OCI-M2 (cell line): Measurements from ENCODE around the gene TTC29.
"Not testable (repeated sequence)": the region's sequence is repeated elsewhere in the genome, so short reads cannot be mapped to it uniquely, and the experiment has no call there.

ENCODE experiments used
- DNase-seq: peaks from one replicate; lab custom pipeline; 2025; ENCODE audit not compliant: unreplicated experiment; lab: John Stamatoyannopoulos, UW

TTC29 gene

DNA sequence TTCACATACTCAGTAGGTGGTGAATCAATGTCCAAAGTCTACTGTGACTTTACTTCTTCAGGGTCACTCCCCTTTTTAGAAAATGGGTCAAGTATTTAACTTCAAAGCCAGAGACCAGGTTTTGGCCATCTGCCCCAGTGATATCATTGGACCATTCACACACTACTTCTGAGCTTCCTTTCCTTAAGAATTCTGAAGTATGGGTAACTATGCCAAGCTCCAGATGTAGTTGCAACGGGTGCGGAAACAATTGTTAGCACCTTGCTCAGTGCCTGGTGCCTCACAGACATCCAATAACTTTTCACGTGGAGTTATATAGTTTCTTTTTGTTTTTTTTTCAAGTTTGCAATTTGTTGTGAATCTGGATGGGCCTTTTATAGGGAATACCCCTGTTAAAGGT lies 62.6 kb downstream of the TTC29 start:
- no peak for DNase-seq

DNA sequence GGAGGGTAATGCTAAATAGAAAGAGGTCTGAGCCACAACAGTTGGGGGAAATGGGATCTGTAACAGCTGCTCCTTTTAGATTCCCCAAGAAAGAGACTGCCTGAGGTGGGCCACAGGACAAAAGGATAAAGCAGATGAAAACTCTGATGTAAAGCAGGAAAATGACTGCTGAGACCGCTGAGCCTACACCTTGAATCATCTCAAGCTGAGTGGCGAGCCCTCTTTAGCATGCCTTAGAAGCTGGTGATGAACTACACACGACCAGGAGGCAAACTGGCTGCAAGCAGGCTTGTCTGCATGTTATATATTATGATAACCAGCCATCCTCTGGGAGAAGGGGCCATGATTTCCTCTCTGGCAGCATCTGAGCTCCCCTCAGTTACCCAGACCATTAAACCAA lies 88.4 kb downstream of the TTC29 start:
- no peak for DNase-seq

DNA sequence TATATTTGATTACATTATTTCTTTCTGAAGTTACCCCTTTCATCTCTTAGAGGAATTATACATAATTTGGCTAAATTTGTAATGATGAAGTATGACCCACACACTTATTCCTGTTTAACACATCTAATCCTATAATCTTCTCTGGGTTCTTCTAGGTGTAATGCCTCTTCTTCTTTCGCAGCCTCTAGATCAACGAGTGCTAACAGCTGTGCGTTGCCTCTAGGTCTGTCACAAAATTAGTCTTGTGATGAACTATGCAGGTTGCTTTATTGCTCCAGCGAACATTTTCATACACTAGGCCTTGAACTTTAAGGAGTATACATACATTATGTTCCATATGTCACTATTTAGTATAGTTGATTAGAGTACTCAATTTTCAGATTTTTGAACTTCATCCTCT lies 89.9 kb downstream of the TTC29 start:
- DNase-seq = no peak

DNA sequence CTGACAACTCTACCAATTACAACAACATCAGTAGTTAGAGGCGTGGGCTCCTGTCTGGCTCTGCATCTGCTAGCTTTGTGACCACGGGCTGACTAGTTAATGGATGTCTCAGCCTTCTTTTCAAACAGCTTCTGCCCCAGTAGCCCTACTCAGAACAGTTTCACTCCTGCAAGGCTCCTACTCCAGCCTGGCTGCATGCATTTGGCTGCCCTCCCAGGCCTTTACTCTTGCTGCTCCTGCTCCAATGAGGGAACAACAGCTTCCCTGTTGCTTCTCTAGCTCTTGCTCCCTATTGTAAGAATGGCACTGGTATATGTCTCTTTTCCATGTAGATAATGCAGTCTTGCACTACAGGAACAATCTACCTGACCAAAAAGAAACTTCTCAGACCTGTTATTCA lies 93.3 kb downstream of the TTC29 start:
- no peak for DNase-seq

DNA sequence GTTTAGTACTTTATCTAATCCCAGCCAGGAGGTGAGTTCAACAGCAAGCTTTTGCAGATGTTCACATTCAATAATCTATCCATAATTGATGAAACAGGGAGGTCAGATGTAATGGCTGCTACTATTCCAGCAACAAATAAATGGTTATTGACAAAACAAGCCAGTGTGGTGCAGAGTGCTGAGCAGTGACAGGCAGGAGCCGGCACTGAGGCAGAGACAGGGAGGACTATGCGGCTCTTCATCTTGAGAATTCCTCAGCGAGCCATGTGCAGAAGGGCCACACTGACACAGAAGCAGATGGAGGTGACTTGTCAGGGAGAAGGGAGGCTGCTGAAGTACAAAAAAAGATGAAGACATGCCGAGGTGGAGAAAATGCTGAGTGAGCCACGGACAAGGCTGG lies 98.3 kb downstream of the TTC29 start:
- DNase-seq = no peak

DNA sequence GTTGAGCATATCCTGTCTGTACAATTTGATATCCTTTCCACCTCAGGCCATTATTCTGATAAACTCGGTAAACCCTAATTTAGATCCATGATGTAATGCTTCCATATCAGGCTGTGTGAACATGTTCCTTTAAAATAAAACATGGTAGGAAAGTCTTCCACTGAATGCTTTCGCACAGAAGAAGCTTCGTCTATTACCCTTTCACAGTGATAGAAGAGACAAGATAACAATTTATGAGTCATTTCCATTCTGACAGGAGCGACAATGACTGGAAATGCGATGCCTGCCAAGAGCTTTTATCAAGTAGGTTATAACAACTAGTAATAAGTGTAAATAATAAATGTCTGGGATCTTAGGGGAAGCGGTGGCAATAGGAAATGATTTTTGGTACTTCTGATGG lies 98.8 kb downstream of the TTC29 start:
- no peak for DNase-seq

DNA sequence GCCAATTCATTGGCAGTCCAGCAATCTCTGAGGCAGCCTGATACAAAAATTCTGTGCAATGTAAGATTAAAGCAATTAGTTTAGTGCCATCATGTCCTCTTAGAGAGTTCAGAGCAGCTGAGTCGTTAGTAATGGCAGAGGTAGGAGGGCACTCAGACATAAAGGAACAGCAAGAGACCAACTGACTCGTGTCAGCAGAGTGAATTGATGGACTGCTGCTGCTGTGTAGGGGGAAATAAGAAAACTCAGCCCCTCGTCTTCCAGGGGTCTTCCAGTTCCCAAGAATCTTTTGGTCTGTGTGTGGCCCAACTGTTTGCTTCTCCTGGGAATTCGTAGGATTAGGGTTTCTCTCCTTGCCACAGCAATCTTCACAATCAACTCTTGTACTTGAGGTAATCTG lies 100.9 kb downstream of the TTC29 start:
- DNase-seq = no peak

DNA sequence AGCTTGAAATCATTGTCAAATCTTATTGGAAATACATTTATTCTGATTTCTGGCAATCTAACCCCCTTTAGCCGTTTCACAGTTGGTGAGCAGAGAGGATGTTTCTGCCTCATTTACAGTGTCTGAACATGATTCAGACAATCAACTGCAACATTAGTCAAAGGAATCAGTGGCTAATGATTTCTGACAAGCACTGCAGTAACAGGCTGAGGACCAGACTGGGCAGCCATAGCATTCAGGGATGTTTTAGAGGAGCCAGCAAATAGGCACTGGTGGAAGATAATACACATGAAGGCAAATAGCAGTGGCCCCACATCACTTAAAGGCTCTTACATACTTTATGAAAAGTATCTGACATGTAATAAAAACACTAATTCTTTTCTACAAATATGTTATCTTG lies 102.8 kb downstream of the TTC29 start:
- no peak for DNase-seq

DNA sequence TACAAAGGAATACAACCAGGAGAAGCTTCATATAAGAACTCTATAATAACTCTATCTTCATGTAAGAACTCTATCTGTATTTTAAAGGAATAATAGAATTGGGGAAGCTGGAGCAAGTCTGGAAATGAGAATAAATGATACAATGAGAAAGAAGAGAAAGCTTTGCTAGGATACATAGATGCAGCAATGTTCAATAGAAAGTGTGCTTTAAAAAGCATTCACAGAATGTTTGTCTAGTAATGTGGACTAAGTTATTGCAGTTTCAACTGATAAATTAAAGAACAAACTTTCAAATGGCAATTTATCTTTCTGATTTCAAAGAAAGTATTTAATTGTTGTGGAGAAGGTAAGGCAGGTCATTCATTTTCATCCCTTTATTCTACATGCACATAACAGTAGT lies 104.9 kb downstream of the TTC29 start:
- no peak for DNase-seq

DNA sequence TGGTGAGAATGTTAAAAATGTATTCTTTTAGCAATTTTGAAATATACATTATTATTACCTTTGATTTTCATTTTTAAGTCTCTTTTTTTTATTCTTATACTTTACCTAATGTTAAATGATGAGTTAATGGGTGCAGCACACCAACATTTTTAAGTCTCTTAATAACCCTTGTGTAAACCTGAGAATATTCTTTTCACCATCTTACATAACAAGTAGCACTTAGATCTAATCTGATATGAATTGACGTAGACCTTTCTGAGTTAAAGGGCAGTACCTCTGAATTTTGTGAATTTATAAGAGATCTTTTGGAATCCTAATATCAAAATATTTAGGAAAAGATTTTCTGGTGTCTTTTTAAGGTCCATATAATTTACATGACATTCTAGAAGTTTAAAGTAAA lies 110.6 kb downstream of the TTC29 start:
- DNase-seq = no peak

DNA sequence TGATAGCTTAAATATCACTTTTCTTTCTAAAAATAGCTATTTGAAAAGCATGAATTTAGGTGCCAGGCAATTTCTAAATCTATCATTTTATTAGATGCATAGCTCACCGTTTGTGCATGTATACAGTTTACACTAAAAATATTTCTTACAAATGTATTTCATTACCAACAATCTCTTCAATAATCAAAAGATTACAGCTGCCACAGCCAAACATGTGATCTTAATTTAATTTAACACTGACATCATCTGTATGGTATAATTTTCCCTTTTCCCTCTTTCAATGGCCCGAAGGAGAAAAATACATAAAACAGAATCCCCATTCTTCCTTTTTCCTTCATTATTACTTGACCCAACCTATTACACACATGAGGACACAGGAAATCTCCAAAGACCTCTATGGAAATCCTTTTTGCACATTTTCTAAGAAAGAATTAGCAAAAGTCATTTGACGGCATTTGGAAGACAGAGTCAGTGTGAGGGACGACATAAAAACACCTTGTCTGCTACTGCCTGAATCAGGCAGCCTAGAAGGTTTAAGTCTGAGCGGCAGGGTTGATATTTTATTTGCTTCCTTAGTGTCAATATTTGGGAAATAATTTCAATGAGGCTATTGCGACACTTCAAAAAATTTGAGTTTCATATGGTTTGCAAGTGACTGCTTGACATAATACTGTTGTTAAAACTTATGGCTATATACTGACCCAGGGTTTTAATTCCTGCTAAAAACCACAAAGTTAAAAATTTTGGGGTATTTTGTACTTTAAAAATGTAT lies 111.2 kb downstream of the TTC29 start:
- no peak for DNase-seq

DNA sequence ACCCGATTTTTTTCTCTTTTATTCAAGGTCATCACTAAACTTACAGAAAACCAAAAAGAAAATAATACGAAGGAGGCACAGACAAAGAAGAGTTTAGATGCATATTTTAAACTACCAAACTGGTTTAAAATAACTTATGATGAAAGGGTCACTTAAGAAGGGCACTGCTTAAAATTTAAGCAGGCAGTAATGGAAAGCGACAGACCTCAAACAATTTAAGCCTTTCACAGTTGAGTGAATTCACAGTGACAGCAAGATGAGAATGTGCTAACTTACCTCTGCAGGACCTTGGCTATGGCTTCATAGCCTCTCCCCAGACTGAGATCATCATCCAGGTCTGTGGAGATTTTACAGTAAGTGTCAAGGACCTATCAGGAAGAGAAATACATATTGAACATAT lies 112.1 kb downstream of the TTC29 start:
- no peak for DNase-seq

DNA sequence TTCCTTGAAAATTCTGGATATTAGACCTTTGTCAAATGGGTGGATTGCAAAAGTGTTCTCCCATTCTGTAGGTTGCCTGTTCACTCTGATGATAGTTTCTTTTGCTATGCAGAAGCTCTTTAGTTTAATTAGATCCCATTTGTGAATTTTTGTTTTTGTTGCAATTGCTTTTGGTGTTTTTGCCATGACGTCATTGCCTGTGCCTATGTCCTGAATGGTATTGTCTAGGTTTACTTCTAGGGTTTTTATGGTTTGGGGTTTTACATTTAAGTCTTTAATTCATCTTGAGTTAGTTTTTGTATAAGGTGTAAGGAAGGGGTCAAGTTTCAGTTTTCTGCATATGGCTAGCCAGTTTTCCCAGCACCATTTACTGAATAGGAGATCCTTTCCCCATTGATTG lies 122.7 kb downstream of the TTC29 start:
- DNase-seq = not testable (repeated sequence)

DNA sequence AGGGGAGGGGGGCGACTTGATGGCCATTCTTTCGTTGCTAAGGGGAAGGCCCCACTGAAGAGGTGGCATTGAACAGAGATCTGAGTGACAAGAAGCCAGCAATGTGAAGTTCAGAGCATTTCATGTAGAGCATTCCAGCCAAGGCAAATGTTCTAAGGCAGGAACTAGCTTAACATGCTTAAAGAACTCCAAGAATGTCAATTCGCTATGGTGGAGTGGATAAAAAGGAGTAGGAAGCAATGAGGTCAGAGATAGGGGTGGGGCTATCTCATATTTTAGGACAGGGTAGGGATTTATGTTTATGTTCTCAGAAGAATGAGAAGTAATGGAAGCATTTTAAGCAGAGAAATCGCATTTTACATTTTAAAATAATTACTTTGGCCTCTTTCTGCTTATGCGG lies 130.9 kb downstream of the TTC29 start:
- DNase-seq = no peak

DNA sequence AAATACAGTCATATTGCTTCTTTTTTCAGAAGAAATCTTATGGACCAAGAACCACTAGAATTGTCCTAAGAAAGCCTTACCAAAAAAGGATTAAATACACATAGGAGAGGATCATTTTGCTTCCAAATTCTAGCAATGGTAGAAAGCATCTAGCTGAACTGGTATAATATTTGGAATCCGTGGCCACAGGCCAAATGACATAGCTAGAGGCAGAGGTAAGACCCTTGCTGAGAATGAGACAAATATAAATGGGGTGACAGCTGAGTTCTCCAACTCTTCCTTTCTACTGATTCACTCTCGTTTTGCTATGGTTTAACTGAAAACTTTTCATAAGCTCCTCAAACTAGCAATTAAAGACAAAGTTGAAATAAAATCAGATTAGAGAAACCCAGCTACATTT lies 150.0 kb downstream of the TTC29 start:
- DNase-seq = no peak

DNA sequence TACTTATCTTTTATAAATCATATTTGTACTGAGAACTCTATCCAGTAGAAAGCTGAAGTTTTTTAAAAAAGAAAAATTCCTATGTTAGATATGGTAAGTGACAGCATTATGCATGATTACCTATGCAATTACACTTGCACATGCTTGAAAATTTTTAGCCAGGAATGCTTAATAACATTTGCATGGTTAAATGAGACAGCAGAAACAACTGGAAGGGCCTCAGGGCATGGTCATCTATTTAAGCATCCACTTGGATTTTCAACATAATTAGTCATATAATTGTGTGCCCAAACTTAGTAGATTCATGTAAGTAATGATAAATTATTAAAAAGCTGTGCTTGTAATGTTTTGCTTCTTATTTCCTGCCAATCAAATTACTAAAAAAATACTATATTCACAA lies 151.9 kb downstream of the TTC29 start:
- no peak for DNase-seq

DNA sequence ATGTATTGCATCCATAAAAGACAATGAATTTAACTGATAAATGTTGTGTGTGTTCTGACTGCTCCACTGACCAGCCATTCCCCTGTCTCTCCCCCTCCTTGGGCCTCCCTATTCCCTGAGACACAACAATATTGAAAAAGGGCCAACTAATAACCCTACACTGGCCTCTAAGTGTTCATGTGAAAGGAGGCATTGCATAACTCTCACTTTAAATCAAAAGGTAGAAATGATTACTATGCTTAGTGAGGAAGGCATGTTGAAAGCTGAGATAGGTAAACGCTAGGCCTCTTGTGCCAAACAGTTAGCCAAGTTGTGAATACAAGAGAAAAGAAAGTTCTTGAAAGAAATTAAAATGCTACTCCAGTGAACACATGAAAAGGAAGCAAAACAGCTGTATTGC lies 154.2 kb downstream of the TTC29 start:
- DNase-seq = no peak

DNA sequence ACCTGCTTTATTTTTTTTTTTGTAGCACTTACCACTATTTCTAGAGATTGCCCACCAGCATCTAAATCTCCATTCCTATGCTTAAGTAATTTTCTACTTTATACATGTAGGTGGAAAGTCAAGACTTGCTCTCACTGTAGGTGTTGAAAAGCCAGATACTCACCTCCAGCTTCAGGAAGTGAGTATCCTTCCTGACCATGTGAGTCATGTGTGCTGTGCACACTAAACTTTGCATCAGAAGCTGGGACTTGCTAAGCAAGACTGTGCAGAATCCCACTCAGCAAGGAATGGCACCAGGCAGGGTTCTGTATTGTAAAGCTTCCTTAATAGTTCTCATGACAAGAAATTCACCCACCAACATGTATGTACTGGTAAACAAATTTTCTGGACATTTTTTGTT lies 155.1 kb downstream of the TTC29 start:
- DNase-seq = no peak

DNA sequence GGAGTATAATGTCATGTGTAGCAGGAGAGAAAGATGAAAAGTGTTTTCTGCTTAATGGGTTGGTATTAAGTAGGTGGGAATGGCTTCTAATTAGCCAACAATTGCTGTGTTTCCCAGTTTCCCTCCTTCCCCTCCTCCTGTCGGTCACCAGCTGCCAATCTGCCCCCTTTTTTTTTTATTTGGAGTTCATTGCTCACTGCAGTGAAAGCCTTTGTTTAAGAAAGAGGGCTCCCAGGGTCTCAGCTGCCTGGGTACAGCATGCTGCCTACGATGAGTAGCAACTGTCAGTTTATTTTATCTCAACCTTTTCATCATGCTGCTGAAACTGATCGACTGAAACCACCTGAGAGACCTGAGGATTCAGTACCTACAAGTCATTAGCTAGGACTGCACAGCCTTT lies 157.9 kb downstream of the TTC29 start:
- DNase-seq = no peak

DNA sequence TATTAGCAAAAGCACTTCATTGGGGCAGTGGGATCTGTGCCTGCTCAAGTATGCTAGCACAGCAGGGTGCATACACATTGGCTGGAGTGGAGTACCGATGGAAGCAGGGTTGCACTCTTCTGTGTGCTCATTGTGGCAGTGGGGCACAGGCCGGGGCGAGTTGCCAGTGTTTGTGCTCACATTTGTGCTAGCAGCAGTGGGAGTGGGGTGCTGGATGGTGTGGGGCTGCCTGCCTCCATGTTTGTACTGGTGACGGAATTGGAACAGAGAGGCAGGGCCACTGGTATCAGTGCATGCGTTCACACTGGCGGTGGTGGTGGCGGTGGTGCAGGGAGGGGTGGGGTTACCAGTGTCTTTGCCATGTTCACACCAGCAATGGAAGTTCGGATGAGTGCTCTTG lies 169.0 kb downstream of the TTC29 start:
- DNase-seq = no peak

DNA sequence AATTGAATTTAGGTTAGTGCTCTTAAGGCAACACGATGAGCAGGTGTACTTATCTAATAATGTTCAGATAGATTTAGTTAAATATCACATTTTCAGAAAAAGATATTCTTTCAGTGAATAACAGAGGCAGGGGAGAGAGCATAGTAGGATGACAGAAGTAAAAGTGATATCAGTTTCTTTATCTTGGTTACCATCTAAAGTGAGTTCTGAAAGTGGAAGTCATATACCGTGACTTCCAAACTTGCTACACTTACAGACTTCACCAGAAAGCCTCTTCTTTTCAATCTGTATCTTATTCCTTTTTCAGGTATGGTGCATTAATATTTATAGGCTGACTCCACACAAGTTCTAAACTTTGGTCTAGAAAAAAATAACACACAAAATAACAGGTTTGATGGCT lies 182.1 kb downstream of the TTC29 start:
- DNase-seq = no peak

DNA sequence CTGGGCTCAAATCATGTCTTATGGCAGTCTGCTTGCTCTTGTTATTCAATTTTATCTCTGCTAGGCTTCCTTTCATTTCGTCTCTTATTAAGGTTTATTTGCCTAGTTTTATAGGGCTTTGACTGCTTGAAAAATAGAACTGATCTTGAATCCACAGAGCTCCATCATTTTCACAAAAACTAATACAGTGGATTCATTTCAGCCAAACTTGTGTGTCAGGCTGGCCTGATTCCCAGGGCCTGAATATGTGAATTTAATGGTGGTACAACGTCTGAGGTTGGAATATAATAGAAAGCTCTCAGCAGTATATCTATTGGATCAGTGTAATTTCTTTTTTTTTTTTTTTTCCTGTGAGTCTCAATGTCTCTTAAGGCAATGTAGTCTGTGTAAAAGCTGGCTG lies 183.6 kb downstream of the TTC29 start:
- no peak for DNase-seq

DNA sequence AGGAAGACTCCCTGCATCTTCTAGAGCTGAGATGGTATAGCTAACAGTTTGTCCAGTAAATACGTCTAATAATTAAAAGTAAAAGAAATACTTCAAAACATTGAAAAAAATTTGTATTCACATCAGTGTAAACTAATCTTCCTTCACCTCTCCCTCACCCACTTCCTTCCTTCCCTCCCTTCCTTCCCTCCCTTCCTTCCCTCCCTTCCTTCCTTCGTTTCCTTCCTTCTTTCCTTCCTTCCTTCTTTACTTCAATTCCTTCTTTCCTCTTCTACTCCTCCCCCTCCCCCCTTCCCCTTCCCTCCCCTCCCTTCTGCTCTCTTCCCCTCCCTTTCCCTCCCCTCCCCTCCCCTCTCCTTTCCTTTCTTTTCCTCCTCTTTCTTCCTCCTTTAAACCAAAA lies 203.2 kb downstream of the TTC29 start:
- DNase-seq = no peak

DNA sequence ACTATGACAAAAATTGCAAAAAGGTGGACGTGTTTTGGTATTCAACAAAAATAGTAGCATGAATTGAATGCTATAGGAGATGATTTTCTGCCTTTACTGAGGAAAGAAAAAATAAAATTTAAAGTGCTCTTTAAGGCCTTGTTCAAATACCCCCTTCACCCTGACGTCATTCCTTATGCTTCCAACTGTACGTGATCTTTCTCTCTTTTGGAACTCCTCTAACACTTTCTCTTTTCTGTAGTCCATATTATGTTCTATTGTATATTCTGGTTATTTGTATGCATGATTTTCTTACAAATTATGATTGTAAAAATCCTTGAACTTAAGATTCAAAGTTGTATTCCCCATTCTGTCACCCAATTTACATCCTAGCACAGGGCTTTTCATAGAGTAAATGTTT lies 206.5 kb downstream of the TTC29 start:
- no peak for DNase-seq
